Karpas-422 (cell line): ENCODE results near the gene LRP1B. TPM values are rescaled to one million over a fixed set of nuclear protein-coding genes. Genes with fewer than 3 reads are reported as not detected.

Source experiments
- DNase-seq: peaks from one replicate; pipeline ENCODE4 v3.0.0-alpha.2; 2015
- H2AFZ ChIP-seq: fragments of 200-600 bp; sonication (generic); 2 replicates; pipeline ENCODE4 v1.6.1; 2014; ENCODE audit warnings: antibody characterized with exemption, low read length, mixed read lengths
- H3K27ac ChIP-seq: fragments of 200-600 bp; sonication (generic); 2 replicates; pipeline ENCODE4 v1.5.1; 2014; ENCODE audit warnings: mild to moderate bottlenecking, low read length, moderate library complexity
- H3K27me3 ChIP-seq: fragments of 200-600 bp; sonication (generic); 2 replicates; pipeline ENCODE4 v1.6.1; 2014; ENCODE audit warnings: low read length, mixed read lengths
- H3K36me3 ChIP-seq: fragments of 200-600 bp; sonication (generic); 2 replicates; pipeline ENCODE4 v1.6.1; 2014; ENCODE audit warnings: low read length, mixed read lengths; ENCODE audit not compliant: insufficient read depth
- H3K4me1 ChIP-seq: fragments of 200-600 bp; sonication (generic); 2 replicates; pipeline ENCODE4 v1.6.1; 2014; ENCODE audit warnings: mild to moderate bottlenecking, low read length, mixed read lengths
- H3K4me2 ChIP-seq: fragments of 200-600 bp; sonication (generic); 2 replicates; pipeline ENCODE4 v1.6.1; 2014; ENCODE audit warnings: low read length, low read depth, mild to moderate bottlenecking; ENCODE audit not compliant: poor library complexity, severe bottlenecking
- H3K4me3 ChIP-seq: fragments of 200-600 bp; sonication (generic); 2 replicates; pipeline ENCODE4 v1.5.1; 2014; ENCODE audit warnings: mild to moderate bottlenecking, antibody characterized with exemption, low read length, mixed read lengths
- H3K79me2 ChIP-seq: fragments of 200-600 bp; sonication (generic); 2 replicates; pipeline ENCODE4 v1.6.1; 2014; ENCODE audit warnings: mild to moderate bottlenecking, low read length, mixed read lengths
- H3K9ac ChIP-seq: fragments of 200-600 bp; sonication (generic); 2 replicates; pipeline ENCODE4 v1.6.0; 2014; ENCODE audit warnings: low read length
- H3K9me2 ChIP-seq: fragments of 200-600 bp; sonication (generic), shearing (Covaris generic); replicated peaks from 2 replicates; pipeline ENCODE4 v1.6.0; 2014; ENCODE audit warnings: mild to moderate bottlenecking, low read length, moderate library complexity; ENCODE audit not compliant: insufficient read depth
- H3K9me3 ChIP-seq: fragments of 300-700, 200-600 bp; sonication (generic); 2 replicates; pipeline ENCODE4 v1.6.1; 2014; ENCODE audit warnings: low read length, mixed read lengths
- H4K20me1 ChIP-seq: fragments of 200-600 bp; sonication (generic); 2 replicates; pipeline ENCODE4 v1.6.1; 2014; ENCODE audit warnings: mild to moderate bottlenecking, antibody characterized with exemption, low read length, low read depth; ENCODE audit not compliant: insufficient read depth
- total RNA-seq: library from RNA; depleted of rRNA; stranded (reverse); fragments of >200 nt; shearing (Covaris generic); gene quantifications from 2 replicates; pipeline ENCODE4 v1.2.3, GENCODE V29; 2014; ENCODE audit warnings: low replicate concordance

The LRP1B gene
- total RNA-seq, 1 experiment from 2014 or later = not detected

DNA sequence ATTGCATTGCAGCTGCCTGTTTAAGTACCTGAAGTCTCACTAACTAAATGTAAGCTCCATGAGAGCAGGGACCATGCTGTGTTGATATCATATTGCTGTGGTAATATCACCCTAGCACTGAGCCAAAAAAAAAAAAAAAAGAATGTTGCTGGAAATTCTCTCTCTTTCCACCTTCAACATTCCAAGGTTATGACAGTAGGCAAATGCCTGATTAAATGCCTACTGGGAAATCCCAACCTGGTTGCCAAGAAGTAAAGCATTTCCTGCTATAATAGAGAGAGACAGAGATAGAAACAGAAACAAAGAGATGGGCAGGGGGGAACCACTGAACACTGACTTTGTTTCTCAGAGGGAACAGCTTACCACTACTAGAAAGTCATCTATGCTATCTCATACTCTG lies 1604.2 kb downstream of the LRP1B start:
- Histone ChIP-seq H4K20me1 (no peaks in the 10 kb centered on the region), H3K9me2 (no peaks in the 10 kb centered on the region), H3K4me2 (no peak overlapping the region), H3K79me2 (no peaks in the 10 kb centered on the region), H3K27ac (no peak overlapping the region), H3K9ac (no peak overlapping the region), H3K4me3 (no peak overlapping the region), H3K4me1 (no peaks in the 10 kb centered on the region), H2AFZ (no peak overlapping the region), H3K36me3 (no peaks in the 10 kb centered on the region), H3K27me3 (no peaks in the 10 kb centered on the region), H3K9me3 (0 out of 2 replicates have a peak, but pooled peaks cover 4% of the 10 kb centered on the region)
- no peak for DNase-seq

DNA sequence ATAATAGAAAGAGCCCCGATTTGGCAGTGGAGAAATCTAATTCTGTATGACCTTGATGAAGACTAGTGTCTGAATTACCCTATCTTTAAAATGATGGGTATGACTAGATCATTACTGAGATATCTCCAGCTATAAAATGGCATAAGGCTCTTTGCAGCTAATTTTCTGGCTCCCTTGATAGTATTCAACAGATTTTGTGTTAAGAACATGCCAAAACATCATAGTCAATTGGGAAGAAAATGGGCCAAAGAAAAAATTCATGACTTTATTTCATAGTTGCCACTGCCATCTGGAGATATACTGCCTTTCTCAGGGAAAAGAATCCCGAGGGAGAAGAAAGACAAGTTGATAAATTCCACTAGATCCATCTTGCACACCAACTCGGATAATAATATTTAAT lies 1618.7 kb downstream of the LRP1B start:
- Histone ChIP-seq H3K9me2 (no peaks in the 10 kb centered on the region), H3K9me3 (peaks cover 24% of the 10 kb centered on the region), H3K27me3 (no peaks in the 10 kb centered on the region), H3K4me1 (no peaks in the 10 kb centered on the region), H3K4me2 (no peak overlapping the region), H4K20me1 (no peaks in the 10 kb centered on the region), H3K79me2 (no peaks in the 10 kb centered on the region), H3K36me3 (no peaks in the 10 kb centered on the region), H3K27ac (no peak overlapping the region), H2AFZ (no peak overlapping the region), H3K4me3 (no peak overlapping the region), H3K9ac (no peak overlapping the region)
- DNase-seq = no peak

DNA sequence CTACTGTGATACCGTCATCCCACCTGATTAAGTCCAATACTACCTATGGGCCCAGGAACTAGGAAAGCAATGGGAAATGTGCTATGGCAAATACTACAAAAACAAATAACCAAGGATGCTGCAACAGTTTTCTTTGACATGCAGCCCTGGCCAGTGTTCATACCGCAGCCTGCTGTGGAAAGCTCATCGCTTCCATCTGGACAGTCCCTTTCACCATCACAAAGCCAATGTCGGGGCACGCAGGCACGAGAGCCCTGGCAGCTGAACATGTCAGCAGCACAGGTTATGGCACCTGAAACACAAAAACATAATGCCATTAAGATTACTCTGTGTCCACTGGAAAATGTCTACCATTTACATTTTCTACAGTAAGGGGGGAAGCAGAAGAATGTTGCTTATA lies 1621.1 kb downstream of the LRP1B start:
- no peak overlapping the region for H3K9ac ChIP-seq
- no peak overlapping the region for H3K4me3 ChIP-seq
- H3K27me3 ChIP-seq = no peaks in the 10 kb centered on the region
- H3K9me3 ChIP-seq = peaks cover 25% of the 10 kb centered on the region
- no peak for DNase-seq
- H3K9me2 ChIP-seq = no peaks in the 10 kb centered on the region
- no peaks in the 10 kb centered on the region for H3K79me2 ChIP-seq
- H4K20me1 ChIP-seq = no peaks in the 10 kb centered on the region
- H3K4me2 ChIP-seq = no peak overlapping the region
- H2AFZ ChIP-seq = no peak overlapping the region
- H3K4me1 ChIP-seq = no peaks in the 10 kb centered on the region
- H3K36me3 ChIP-seq = no peaks in the 10 kb centered on the region
- no peak overlapping the region for H3K27ac ChIP-seq

DNA sequence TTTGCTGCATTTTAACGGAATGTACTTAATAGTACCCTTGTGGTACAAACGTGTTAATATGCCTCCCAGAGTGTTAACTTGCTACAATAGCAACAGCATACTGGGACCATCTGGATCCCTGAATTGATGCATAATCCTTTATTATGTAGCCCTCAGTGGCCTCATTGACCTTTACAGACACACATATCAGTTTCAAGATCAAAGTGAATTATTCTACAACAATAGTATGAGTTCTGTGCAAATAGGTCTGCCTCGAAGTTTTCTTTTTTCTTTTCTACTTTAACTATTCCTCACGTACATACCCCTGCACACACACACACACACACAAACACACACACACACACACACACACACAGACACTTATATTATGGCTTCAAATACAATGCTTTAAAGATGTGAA lies 1622.1 kb downstream of the LRP1B start:
- no peaks in the 10 kb centered on the region for H4K20me1 ChIP-seq
- H3K79me2 ChIP-seq = no peaks in the 10 kb centered on the region
- peaks cover 28% of the 10 kb centered on the region for H3K9me3 ChIP-seq
- no peak overlapping the region for H3K9ac ChIP-seq
- H2AFZ ChIP-seq = no peak overlapping the region
- no peaks in the 10 kb centered on the region for H3K27me3 ChIP-seq
- no peaks in the 10 kb centered on the region for H3K4me1 ChIP-seq
- H3K9me2 ChIP-seq = no peaks in the 10 kb centered on the region
- no peak overlapping the region for H3K27ac ChIP-seq
- H3K4me2 ChIP-seq = no peak overlapping the region
- H3K36me3 ChIP-seq = no peaks in the 10 kb centered on the region
- DNase-seq = no peak
- no peak overlapping the region for H3K4me3 ChIP-seq

DNA sequence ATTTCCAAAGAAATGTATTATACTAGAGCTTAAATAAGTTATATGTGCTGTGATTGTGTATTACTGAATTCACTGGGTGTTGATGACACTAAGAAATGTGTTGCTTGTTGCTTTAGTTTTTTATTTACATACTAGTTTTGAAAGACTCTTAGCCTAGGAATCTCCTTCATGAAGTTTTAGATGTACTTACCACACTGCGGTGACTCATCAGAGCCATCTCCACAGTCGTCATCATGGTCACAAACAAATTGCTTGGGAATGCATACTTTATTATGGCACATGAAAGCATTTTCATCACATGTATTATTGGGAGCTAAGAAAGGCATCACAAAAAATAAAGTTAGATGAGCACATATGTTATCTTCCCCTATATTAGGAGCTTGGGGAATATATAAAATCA lies 1624.2 kb downstream of the LRP1B start:
- H3K9me3 ChIP-seq = peaks cover 25% of the 10 kb centered on the region
- no peak for DNase-seq
- H3K4me2 ChIP-seq = no peak overlapping the region
- no peak overlapping the region for H2AFZ ChIP-seq
- H3K9ac ChIP-seq = no peak overlapping the region
- H3K4me3 ChIP-seq = no peak overlapping the region
- no peaks in the 10 kb centered on the region for H3K79me2 ChIP-seq
- no peaks in the 10 kb centered on the region for H4K20me1 ChIP-seq
- no peak overlapping the region for H3K27ac ChIP-seq
- H3K9me2 ChIP-seq = no peaks in the 10 kb centered on the region
- no peaks in the 10 kb centered on the region for H3K27me3 ChIP-seq
- no peaks in the 10 kb centered on the region for H3K4me1 ChIP-seq
- no peaks in the 10 kb centered on the region for H3K36me3 ChIP-seq

DNA sequence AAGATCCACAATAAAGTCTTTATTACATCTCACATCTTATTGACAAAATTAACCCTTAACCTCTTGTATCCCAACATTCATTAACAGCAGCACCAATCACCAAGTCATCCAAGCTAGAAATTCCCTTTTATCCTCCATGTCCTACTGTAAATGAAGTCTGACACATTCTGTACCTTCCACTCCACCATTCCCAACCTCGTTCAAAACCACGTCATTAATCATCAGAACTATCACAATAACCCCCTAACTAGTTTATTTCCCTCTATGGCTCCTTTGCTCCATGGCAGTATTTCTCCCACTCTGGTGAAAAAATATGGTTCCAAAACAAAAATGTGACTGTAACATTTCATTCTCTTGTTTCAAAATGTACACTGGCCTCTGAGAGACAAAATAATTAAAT lies 1626.2 kb downstream of the LRP1B start:
- H3K9me3 ChIP-seq = peaks cover 20% of the 10 kb centered on the region

DNA sequence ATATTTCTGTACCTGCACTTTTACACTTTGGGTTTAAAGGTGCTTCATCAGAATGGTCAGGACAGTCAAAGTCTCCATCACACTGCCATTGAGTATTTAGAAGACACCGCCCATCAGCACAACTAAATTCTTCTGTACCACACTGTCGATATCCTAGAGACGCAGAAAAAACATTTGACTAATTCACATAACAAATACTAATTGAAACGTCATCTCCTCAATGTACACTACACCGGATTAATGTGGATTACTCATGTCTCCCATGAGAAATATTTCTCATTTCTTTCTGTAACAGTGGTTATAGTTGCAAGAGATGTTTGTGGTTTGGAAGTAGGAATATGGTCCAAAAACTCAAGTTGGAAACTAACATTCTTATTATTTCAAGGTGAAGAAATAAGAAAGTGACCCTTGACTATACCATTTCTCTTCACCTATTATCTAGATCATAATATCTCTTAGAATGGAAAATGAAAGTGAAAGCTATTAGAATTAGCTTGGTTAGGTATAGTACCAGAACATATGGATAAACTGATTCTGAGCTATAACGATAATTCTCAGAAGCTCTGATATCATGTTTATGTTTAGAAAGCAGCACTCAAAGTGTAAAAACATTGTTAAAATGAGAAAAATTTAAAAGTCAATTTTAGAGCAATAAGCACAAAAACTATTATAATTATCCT lies 1627.7 kb downstream of the LRP1B start:
- no peaks in the 10 kb centered on the region for H3K27me3 ChIP-seq
- no peak overlapping the region for H3K27ac ChIP-seq
- no peak overlapping the region for H2AFZ ChIP-seq
- H3K36me3 ChIP-seq = no peaks in the 10 kb centered on the region
- H3K9me2 ChIP-seq = no peaks in the 10 kb centered on the region
- no peak for DNase-seq
- no peak overlapping the region for H3K4me2 ChIP-seq
- peaks cover 24% of the 10 kb centered on the region for H3K9me3 ChIP-seq
- H3K79me2 ChIP-seq = no peaks in the 10 kb centered on the region
- no peaks in the 10 kb centered on the region for H3K4me1 ChIP-seq
- no peak overlapping the region for H3K9ac ChIP-seq
- H4K20me1 ChIP-seq = no peaks in the 10 kb centered on the region
- no peak overlapping the region for H3K4me3 ChIP-seq

More for the DNA sequence above, 1626.2 kb downstream of the LRP1B start:
- H2AFZ ChIP-seq = no peak overlapping the region
- H3K27ac ChIP-seq = no peak overlapping the region
- H3K9ac ChIP-seq = no peak overlapping the region
- H3K36me3 ChIP-seq = no peaks in the 10 kb centered on the region
- no peaks in the 10 kb centered on the region for H3K79me2 ChIP-seq
- DNase-seq = no peak
- H4K20me1 ChIP-seq = no peaks in the 10 kb centered on the region
- H3K27me3 ChIP-seq = no peaks in the 10 kb centered on the region
- H3K4me3 ChIP-seq = no peak overlapping the region
- H3K4me1 ChIP-seq = no peaks in the 10 kb centered on the region
- no peak overlapping the region for H3K4me2 ChIP-seq
- H3K9me2 ChIP-seq = no peaks in the 10 kb centered on the region

DNA sequence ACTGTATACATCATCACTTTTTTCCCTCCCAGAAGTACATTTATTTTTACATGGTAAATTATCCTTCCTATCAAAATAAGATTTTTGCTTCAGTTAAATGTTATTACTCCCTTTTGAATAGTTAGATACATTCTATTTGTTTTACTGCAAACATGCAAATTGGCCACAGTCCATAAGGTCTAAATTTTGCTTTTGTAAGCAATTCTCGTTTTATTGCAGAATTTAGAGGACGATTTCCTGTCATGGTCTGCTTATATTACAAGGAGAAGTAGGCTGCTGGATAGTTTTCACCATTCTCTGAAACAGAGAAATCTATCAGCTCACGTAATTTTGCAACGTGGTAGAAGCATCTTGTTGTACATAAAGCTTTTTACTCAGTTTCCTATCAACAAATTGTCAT lies 1632.5 kb downstream of the LRP1B start:
- Histone ChIP-seq H3K27me3 (no peaks in the 10 kb centered on the region), H4K20me1 (no peaks in the 10 kb centered on the region), H3K4me3 (no peak overlapping the region), H3K9me2 (no peaks in the 10 kb centered on the region), H3K79me2 (no peaks in the 10 kb centered on the region), H3K4me1 (no peaks in the 10 kb centered on the region), H3K36me3 (no peaks in the 10 kb centered on the region), H3K9ac (no peak overlapping the region), H3K27ac (no peak overlapping the region), H3K9me3 (peaks cover 13% of the 10 kb centered on the region; the same call in 1 of the 2 replicates), H3K4me2 (no peak overlapping the region), H2AFZ (no peak overlapping the region)
- DNase-seq = no peak
